Activated CD4-positive, alpha-beta T cell treated with anti-CD3 and anti-CD28 coated beads for 36 hours (primary cell): Measurements from ENCODE around the gene PEA15. TPM values are rescaled to one million over a fixed set of nuclear protein-coding genes. Genes with fewer than 3 reads are reported as not detected.
A peak's percentile ranks its signal among the peaks of the same experiment; 100 is the strongest.

Experiments used
- ATAC-seq: fragments of 200-7000 bp; cut with Tn5 transposase; one replicate; pipeline ENCODE4 v1.10.0; 2021; ENCODE audit warnings: mild to moderate bottlenecking, moderate library complexity
- CTCF ChIA-PET: fragments of 350-600 bp; sonication (Branson Sonifier 250); formaldehyde crosslinking; loops from one replicate; lab custom pipeline; 2021; ENCODE audit warnings: antibody characterized with exemption; lab: Charles Lee
- POLR2A ChIA-PET: fragments of 350-600 bp; sonication (Branson Sonifier 250); formaldehyde crosslinking; loops from one replicate; lab custom pipeline; 2021; ENCODE audit warnings: antibody characterized with exemption, inconsistent platforms; lab: Charles Lee
- DNase-seq: peaks from one replicate; pipeline ENCODE4 v3.0.0-alpha.2; 2020
- H3K27ac Mint-ChIP-seq: one replicate; pipeline ENCODE4 v1.8.0; 2021; ENCODE audit warnings: mixed read lengths
- H3K27me3 Mint-ChIP-seq: one replicate; pipeline ENCODE4 v1.8.0; 2021; ENCODE audit warnings: mixed read lengths
- H3K36me3 Mint-ChIP-seq: one replicate; pipeline ENCODE4 v1.8.0; 2021; ENCODE audit warnings: low read depth, mixed read lengths
- H3K4me1 Mint-ChIP-seq: one replicate; pipeline ENCODE4 v1.8.0; 2021; ENCODE audit warnings: mixed read lengths
- H3K4me3 Mint-ChIP-seq: one replicate; pipeline ENCODE4 v1.8.0; 2021; ENCODE audit warnings: mild to moderate bottlenecking, moderate library complexity, mixed read lengths
- H3K9me3 Mint-ChIP-seq: one replicate; pipeline ENCODE4 v1.8.0; 2021; ENCODE audit warnings: low read depth, mixed read lengths
- intact Hi-C, 2 experiments: fragments of 100-400 bp; cut with DNase I in 1 of 2; cut with micrococcal nuclease in 1 of 2; formaldehyde crosslinking; loops; one replicate each; pipeline versions ENCODE4 v1.14.2 to v1.15.1; 2022 to 2024; cut with DNase I, micrococcal nuclease
- total RNA-seq, 2 experiments: library from RNA; stranded (reverse); gene quantifications; one replicate each; pipeline ENCODE4 v1.2.3, GENCODE V29; 2021

The PEA15 gene
- total RNA-seq, 2 experiments from 2014 or later, result 42.5 to 63.4 TPM

- peaks cover 17% of the 10 kb centered on the region for H3K27me3 Mint-ChIP-seq
- no peaks in the 10 kb centered on the region for H3K4me1 Mint-ChIP-seq
- no peaks in the 10 kb centered on the region for H3K9me3 Mint-ChIP-seq
- ATAC-seq, result no peak
- H3K4me3 Mint-ChIP-seq, result no peak overlapping the region
- ChIA-PET CTCF (no interaction called here), POLR2A (no interaction called here)
- H3K36me3 Mint-ChIP-seq, result no peaks in the 10 kb centered on the region
- no peak for DNase-seq
- no peak overlapping the region for H3K27ac Mint-ChIP-seq
- intact Hi-C loops, result no loop called here
These were observed 26.5 kb upstream of the PEA15 start for GRCh38 chr1:160178731-160179130.

GRCh38 chr1:160179336-160179735 lies 25.8 kb upstream of the PEA15 start:
- ATAC-seq (no peak), DNase-seq (no peak)
- H3K27me3 Mint-ChIP-seq, result peaks cover 17% of the 10 kb centered on the region
- no peaks in the 10 kb centered on the region for H3K9me3 Mint-ChIP-seq
- H3K27ac Mint-ChIP-seq, result no peak overlapping the region
- H3K4me3 Mint-ChIP-seq, result no peak overlapping the region
- POLR2A ChIA-PET, result interaction anchor here (0.6 kb wide), 1 partner anchor 163 kb away, joined by 3 read pairs; no protein-coding TSS in a partner anchor
- no peaks in the 10 kb centered on the region for H3K36me3 Mint-ChIP-seq
- CTCF ChIA-PET, result interaction anchor here (1.1 kb wide), 1 partner anchor 94 kb away, joined by 4 read pairs; no protein-coding TSS in a partner anchor
- no peaks in the 10 kb centered on the region for H3K4me1 Mint-ChIP-seq
- intact Hi-C loops, result no loop called here

DNA sequence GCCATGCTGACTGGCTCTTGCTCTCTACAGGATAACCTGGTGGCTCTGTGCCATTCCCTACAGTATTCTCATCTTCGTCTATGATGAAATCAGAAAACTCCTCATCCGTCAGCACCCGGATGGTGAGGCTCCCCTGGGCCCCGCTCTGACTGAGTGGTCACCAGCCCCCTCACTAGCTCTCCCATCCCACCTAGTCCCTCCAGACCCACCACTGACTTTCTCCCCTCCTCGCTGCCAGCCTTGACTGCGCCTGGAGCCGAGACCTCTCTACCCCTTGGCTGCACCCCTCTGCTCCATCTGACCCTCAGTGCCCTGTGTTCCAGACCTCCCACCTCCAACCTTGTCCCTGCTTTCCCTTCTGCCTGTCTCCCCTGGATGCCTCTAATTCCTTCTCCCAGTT lies 18.9 kb upstream of the PEA15 start:
- H3K4me3 Mint-ChIP-seq, result no peak overlapping the region
- H3K9me3 Mint-ChIP-seq, result no peaks in the 10 kb centered on the region
- intact Hi-C loops, result no loop called here
- CTCF ChIA-PET, result interaction anchor here (0.7 kb wide), 1 partner anchor 125 kb away, joined by 3 read pairs; no protein-coding TSS in a partner anchor
- ATAC-seq (no peak), DNase-seq (no peak)
- no peaks in the 10 kb centered on the region for H3K36me3 Mint-ChIP-seq
- H3K27ac Mint-ChIP-seq, result no peak overlapping the region
- peaks cover 10% of the 10 kb centered on the region for H3K27me3 Mint-ChIP-seq
- POLR2A ChIA-PET, result no interaction called here
- H3K4me1 Mint-ChIP-seq, result no peaks in the 10 kb centered on the region

DNA sequence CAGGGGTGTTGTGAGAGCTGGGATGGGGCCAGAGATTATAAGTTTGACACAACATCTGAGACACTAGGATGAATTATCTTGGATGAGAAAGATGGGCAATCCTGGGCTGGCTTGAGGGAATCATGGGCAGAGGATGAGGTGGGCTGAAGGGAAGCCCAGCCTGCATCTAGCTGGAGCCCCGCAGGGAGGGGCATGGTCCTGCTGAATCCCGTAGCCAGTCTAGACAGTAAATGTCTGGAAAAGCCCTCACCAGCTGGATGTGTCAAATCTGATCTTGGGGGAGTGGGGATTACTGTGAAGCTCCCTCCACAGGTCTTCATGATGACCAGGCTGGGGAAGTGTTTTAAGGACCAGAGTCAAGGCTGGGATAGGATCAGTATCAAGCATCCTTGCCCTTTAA lies 18.5 kb upstream of the PEA15 start:
- DNase-seq (no peak), ATAC-seq (no peak)
- Mint-ChIP-seq H3K4me1 (no peaks in the 10 kb centered on the region), H3K9me3 (no peaks in the 10 kb centered on the region), H3K27me3 (peaks cover 8% of the 10 kb centered on the region), H3K4me3 (no peak overlapping the region), H3K36me3 (no peaks in the 10 kb centered on the region), H3K27ac (no peak overlapping the region)
- intact Hi-C loops, result no loop called here
- ChIA-PET POLR2A (no interaction called here), CTCF (interaction anchor here (0.7 kb wide), 1 partner anchor 124 kb away, joined by 3 read pairs; no protein-coding TSS in a partner anchor)

- H3K9me3 Mint-ChIP-seq, result no peaks in the 10 kb centered on the region
- POLR2A ChIA-PET, result no interaction called here
- H3K4me1 Mint-ChIP-seq, result no peaks in the 10 kb centered on the region
- DNase-seq (no peak), ATAC-seq (no peak)
- no peak overlapping the region for H3K4me3 Mint-ChIP-seq
- intact Hi-C loops, result no loop called here
- CTCF ChIA-PET, result interaction anchor here (1.2 kb wide), 1 partner anchor 108 kb away, joined by 4 read pairs; no protein-coding TSS in a partner anchor
- H3K27ac Mint-ChIP-seq, result no peak overlapping the region
- H3K27me3 Mint-ChIP-seq, result peaks cover 4% of the 10 kb centered on the region
- no peaks in the 10 kb centered on the region for H3K36me3 Mint-ChIP-seq
These were observed 17.8 kb upstream of the PEA15 start for GRCh38 chr1:160187407-160187806.

GRCh38 chr1:160188341-160188740 lies 16.8 kb upstream of the PEA15 start:
- H3K4me3 Mint-ChIP-seq, result no peak overlapping the region

GRCh38 chr1:160189649-160190625 lies 15.2 kb upstream of the PEA15 start, which contains the start of gene CASQ1:
CASQ1 (plus strand) TSS chr1:160190575; CDS start chr1:160190752, 177 bp downstream.
- no peaks in the 10 kb centered on the region for H3K4me1 Mint-ChIP-seq
- H3K27ac Mint-ChIP-seq, result no peak within 1 kb of the TSS
- no peak for DNase-seq
- no peak for ATAC-seq
- no peaks in the 10 kb centered on the region for H3K36me3 Mint-ChIP-seq
- CTCF ChIA-PET, result interaction anchor here (0.9 to 3.4 kb wide), 8 partner anchors 12 to 187 kb away, joined by 4 to 44 read pairs (median 5); no protein-coding TSS in a partner anchor
- H3K4me3 Mint-ChIP-seq, result no peak within 1 kb of the TSS
- no peaks in the 10 kb centered on the region for H3K27me3 Mint-ChIP-seq
- no peaks in the 10 kb centered on the region for H3K9me3 Mint-ChIP-seq
- POLR2A ChIA-PET, result interaction anchor here (0.6 kb wide), 1 partner anchor 85 kb away, joined by 3 read pairs; no protein-coding TSS in a partner anchor
- intact Hi-C loops, result loop anchor here in 1 of 2 experiments (5.0 kb wide), 1 partner anchor 417 kb away; no protein-coding TSS in a partner anchor

More at GRCh38 chr1:160188341-160188740, 16.8 kb upstream of the PEA15 start:
- no peaks in the 10 kb centered on the region for H3K36me3 Mint-ChIP-seq
- ATAC-seq (no peak), DNase-seq (no peak)
- POLR2A ChIA-PET, result interaction anchor here (0.5 kb wide), 1 partner anchor 735 kb away, joined by 5 read pairs; no protein-coding TSS in a partner anchor
- peaks cover 2% of the 10 kb centered on the region for H3K27me3 Mint-ChIP-seq
- H3K4me1 Mint-ChIP-seq, result no peaks in the 10 kb centered on the region
- H3K27ac Mint-ChIP-seq, result no peak overlapping the region
- intact Hi-C loops, result no loop called here
- CTCF ChIA-PET, result interaction anchor here (1.2 kb wide), 1 partner anchor 109 kb away, joined by 4 read pairs; no protein-coding TSS in a partner anchor
- no peaks in the 10 kb centered on the region for H3K9me3 Mint-ChIP-seq

GRCh38 chr1:160191756-160192155 lies 13.4 kb upstream of the PEA15 start:
- Mint-ChIP-seq H3K27ac (no peak overlapping the region), H3K9me3 (no peaks in the 10 kb centered on the region), H3K36me3 (no peaks in the 10 kb centered on the region), H3K27me3 (no peaks in the 10 kb centered on the region), H3K4me3 (no peak overlapping the region), H3K4me1 (no peaks in the 10 kb centered on the region)
- no peak for DNase-seq
- ChIA-PET CTCF (interaction anchor here (0.6 to 3.4 kb wide), 15 partner anchors 8 to 225 kb away, joined by 3 to 44 read pairs (median 4); no protein-coding TSS in a partner anchor), POLR2A (no interaction called here)
- no peak for ATAC-seq
- intact Hi-C loops, result loop anchor here (2.0 to 5.0 kb wide), 2 partner anchors 91 to 416 kb away; no protein-coding TSS in a partner anchor

DNA sequence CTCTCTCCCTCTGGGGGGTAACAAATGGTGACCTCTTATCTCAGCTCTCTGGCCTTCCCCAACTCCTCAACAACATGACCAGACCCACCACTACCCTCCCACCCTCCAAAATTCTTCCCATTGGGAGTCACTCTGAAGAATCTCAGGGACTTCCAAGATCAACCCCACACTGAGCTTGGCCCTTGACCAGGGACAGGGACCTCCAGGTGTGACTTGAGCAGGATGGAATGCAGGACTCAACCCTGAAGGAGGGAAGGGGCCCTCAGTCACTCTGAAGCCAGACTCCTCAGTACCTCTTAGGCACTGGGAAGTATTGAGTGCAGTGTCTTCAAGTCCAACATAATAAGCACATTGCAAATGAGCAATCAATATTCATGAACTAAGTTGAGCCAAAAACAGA lies 12.9 kb upstream of the PEA15 start:
- CTCF ChIA-PET, result interaction anchor here (0.8 to 3.4 kb wide), 12 partner anchors 9 to 224 kb away, joined by 3 to 44 read pairs (median 4); partner anchors contain the start of gene PEX19
- H3K9me3 Mint-ChIP-seq, result no peaks in the 10 kb centered on the region
- DNase-seq, result no peak
- no peaks in the 10 kb centered on the region for H3K27me3 Mint-ChIP-seq
- no peaks in the 10 kb centered on the region for H3K36me3 Mint-ChIP-seq
- intact Hi-C loops, result loop anchor here (2.0 to 5.0 kb wide), 2 partner anchors 91 to 415 kb away; no protein-coding TSS in a partner anchor
- H3K4me1 Mint-ChIP-seq, result no peaks in the 10 kb centered on the region
- H3K4me3 Mint-ChIP-seq, result no peak overlapping the region
- POLR2A ChIA-PET, result no interaction called here
- H3K27ac Mint-ChIP-seq, result no peak overlapping the region
- no peak for ATAC-seq

GRCh38 chr1:160193091-160193819 lies 11.9 kb upstream of the PEA15 start:
- Mint-ChIP-seq H3K9me3 (no peaks in the 10 kb centered on the region), H3K27ac (no peak overlapping the region), H3K27me3 (no peaks in the 10 kb centered on the region), H3K4me1 (no peaks in the 10 kb centered on the region), H3K4me3 (no peak overlapping the region), H3K36me3 (no peaks in the 10 kb centered on the region)
- intact Hi-C loops, result loop anchor here (1.0 to 5.0 kb wide), 6 partner anchors 59 to 414 kb away; no protein-coding TSS in a partner anchor
- peak; percentile 89 for ATAC-seq
- CTCF ChIA-PET, result interaction anchor here (0.5 to 3.4 kb wide), 23 partner anchors 9 to 221 kb away, joined by 3 to 44 read pairs (median 3); partner anchors contain the start of gene PEX19
- POLR2A ChIA-PET, result no interaction called here
- DNase-seq, result peak; percentile 90
